CD4-positive, alpha-beta T cell treated with Interleukin-15 for 1 hour (primary cell): Measurements from ENCODE around the gene SELPLG.
"Not testable (repeated sequence)": the region's sequence is repeated elsewhere in the genome, so short reads cannot be mapped to it uniquely, and the experiment has no call there.

Source experiments
- DNase-seq: peaks from one replicate; pipeline ENCODE4 v3.0.0-alpha.2; 2020

SELPLG gene, protein sequence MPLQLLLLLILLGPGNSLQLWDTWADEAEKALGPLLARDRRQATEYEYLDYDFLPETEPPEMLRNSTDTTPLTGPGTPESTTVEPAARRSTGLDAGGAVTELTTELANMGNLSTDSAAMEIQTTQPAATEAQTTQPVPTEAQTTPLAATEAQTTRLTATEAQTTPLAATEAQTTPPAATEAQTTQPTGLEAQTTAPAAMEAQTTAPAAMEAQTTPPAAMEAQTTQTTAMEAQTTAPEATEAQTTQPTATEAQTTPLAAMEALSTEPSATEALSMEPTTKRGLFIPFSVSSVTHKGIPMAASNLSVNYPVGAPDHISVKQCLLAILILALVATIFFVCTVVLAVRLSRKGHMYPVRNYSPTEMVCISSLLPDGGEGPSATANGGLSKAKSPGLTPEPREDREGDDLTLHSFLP

DNA sequence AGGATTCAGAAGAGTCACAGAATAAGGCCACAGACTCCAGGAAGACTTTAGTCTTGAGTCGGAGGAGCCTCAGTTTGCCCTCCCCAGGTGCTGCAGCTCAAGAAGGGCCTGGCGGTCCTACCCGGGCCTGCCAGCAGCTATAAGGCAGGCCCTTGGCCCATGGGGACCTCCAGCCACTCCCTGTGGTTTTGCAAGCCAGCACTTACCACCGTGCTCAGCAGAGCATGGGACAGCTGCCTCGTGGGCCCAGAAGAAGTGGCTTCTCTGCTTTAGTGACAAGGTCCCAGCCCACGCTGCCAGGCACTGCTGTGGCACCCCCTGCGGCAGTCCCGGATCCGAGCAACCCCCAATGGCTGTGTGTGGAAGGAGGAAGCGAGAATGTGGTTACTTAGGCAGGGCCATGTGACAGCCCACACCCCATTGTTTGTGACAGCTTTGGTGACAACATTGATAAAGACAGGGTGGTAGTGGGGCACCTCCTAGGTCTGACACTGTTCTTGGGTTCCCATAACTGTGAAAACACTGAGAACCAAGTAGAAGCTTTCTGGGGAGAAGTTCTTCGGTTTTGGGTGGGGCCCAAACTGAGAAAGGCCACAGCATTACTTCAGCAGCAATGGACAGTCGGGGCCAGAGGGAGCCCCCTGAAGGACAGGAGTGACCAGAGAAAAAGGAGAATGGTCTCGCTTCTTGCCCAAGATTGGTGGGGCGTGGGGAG is at the start of gene SELPLG:
TSS of gene SELPLG (minus strand) at position 361 of the 715 bp plus-strand sequence. CDS start 9,587 bp downstream, outside the sequence.
- peak; percentile 96 for DNase-seq

DNA sequence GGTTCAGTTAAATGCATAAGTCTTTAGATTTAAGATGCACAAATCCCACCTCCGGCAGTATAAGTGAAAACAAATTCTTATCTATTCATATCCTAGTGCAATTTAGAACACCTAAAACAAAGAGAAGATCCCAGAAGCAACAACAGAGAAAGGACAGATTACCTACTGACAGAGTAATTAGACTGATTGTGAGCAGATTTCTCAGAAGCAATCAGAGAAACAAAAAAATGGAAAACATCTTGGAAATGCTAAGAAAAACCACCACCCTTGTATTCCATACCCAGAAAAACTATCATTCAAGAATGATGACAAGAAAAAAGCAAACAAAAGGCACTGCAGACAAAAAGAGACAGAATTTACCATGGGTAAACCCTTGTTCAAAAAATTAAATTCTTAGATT is 47.6 kb upstream of the SELPLG start:
- DNase-seq, result no peak

DNA sequence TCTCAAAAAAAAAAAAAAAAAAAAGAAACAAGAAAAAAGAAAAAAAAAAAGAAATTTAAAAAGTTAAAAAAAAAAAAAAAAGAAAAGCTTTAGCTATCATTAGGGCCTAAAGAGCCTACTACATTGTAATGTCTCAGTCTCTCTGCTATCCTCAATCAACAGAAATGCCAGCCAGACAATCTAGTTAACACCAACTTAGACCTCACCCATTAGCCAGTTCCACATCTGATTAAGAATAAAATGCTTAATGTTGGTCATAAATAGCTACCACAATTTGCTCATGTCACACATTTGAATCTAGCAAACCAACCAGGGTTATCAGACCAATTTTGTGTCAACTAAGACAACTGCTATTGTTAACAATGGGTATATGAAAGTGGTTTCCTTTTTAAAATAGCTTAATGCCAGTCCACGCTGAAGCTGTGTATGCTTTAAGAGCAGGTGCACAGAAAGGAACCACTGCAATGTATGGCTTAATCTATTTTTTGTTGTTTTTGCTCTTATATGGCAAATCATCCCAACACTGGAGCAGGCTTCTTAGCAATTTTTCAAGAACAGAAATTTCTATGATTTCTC is 45.5 kb upstream of the SELPLG start:
- no peak for DNase-seq

DNA sequence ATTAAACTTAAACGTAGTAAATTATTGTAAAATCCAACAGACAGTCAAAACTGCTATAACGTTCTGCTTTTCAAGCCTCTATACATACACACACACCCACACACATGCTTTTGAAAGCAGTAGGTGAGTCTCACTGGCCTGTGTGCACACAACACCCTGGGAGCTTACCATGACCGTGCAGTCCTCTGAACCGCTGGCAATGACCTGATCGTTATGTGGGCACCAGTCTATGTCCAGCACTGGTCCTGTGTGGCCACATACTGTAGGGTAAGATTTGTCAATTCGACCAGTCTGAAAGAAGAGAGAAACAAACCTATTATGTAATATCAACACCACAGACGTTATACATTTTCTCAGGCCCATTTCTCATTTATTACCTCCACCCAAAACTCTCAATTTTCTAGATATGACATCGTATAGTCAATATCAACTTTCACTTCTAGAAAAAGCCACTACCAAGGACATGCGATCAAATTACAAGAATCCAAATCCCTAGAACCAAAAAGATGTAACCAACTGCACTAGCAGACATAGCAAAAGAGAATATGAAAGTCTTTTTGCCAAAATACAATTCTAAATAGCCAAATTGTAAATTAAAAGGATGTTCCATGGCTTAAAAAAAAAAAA is 44.5 kb upstream of the SELPLG start:
- DNase-seq, result no peak

DNA sequence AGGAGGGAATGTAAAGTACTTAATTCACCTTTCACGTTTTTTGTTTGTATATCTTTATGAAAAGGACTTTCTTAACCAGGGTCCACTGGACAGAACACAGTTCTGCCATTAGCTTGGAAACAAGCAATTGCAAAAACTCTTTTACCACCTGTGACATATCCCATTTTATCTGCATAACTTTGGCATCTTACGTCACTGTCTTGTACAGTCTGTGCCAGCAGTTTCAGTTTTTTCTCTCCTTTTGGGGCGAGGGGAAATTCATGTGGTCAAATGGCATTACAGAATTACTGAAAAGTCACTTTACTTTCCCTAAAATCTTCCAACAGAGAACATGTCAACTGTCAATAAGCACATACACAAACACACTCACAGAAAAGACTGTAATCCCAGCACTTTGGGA is 43.7 kb upstream of the SELPLG start:
- DNase-seq, result no peak

DNA sequence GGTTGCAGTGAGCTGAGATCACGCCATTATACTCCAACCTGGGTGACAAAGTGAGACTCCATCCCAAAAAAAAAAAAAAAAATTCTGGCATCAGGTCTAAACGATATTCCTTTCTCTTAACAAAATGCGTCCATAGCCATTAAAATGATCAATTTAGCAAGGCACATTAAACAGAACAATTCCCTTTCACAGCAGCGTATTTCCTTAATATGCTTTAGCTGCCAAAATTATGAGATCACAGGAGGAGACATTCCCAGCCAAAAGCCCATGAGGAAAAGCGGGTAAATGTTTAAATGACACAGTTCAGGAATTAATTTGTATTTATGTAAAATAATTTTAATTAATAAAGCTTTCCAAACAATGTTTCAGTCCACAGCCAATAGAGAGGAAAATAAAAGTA is 43.0 kb upstream of the SELPLG start:
- no peak for DNase-seq

DNA sequence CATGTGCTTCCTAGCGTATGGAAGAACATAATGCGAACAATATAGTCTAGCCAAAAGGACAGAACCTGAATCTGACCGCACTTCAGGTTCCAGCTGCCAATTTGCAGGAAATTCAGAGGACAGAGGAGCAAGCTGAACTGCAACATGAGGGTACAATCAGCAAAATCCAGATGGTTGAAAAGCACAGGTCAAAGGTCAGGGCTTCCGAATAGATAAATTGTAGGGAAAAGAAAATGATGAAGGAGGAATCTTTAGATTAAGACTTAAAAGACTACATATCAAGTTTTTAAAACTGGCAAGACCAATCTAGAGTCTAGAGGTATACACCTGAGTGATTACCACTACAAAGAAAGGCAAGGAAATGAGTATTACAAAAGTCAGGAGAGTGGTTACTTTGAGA is 42.1 kb upstream of the SELPLG start:
- DNase-seq, result no peak

DNA sequence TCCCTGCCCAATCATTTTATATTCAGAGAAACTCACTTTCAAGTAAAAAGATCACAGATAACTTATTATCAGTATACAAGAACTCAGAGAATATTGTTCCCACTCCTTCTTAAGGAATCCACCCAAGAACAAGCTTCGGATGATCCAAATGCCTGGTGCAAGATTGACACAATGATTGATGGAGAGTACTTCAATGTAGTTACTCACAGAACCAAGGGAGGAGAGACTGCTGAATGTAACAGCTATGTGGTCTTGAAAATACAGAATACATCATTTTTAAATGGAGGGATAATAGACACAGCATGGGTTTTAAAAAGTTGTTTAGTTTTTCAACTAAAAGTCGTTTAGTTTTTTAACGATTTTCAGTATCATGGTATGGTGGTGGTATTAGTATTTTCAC is 38.4 kb upstream of the SELPLG start:
- DNase-seq, result no peak

DNA sequence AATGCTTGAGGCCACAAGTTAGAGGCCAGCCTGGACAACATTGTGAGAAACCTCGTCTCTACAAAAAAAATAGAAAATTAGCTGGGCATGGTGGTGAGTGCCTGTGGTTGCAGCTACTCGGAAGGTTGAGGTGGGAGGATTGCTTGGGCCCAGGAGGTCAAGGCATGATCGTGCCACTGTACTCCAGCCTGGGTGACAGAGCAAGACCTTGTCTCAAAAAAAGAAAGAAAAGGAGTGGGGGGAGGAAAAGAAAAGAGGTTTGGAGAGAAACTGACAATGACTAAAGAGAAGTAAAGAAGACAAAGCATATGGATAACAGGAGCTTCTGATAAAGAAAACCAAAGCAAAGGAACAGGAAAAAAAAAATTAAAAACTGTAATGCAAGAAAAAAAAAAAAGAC is 37.4 kb upstream of the SELPLG start:
- no peak for DNase-seq

DNA sequence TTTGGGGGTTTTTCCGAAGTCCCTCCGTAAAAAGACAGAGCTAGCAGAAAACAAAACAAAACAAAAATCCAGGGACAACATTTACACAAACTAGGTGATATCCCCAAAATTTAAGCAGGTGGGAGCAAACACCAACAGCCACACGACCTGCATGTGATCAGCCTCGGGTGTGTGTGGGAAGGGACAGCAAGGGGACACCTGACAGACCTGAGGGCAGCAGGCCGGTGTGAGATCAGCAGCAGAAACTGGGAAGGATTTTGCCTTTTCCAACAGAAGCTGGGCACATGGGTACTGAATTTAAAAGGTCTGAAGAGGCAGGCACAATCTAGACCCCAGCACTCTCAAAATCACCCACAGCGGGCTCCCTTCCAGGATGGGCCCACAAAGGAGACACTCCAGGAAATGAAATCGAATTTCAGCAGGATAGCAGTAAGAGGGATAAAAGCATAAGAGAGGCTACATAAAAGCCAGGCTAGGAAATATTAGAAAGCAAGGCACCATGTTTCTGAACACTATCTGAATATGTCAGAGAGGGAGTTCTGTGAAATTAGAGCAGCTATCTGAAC is 36.5 kb upstream of the SELPLG start:
- no peak for DNase-seq

DNA sequence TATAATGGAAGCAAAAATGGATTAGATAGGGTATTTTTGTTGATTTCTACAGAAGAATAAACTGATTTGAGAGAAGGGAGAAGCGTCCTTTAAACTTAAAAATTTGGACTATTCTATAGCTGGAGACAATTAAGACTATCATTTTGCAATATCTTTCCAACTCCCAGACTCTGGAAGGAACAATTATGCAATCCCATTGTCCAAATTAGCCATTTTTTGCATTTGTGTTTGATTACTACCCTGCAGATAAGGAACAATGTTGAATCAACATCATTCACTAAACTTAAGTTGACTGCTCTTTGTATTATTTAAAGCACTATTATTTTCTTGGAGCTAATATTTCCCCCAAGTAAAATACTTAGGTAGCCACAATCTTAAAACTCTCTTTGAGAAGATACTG is 34.8 kb upstream of the SELPLG start:
- DNase-seq, result no peak

DNA sequence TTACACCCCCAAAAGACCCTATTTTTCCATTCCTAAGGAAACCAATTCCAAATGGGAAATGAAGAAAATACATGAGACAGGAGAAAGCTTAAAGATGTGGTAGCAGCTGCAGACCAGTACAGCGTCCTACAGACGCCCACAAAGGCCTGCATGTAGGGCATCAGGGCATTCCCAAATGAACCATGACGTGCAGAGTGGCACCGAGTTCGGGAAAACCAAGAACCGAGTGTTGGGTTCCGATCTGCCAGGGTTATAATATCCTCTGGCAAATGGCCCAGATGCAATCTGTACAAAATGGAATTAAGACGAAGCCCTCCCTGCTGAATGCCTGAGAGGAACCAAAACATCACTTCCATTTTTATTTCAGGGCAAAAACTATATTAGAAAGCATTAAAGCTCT is 34.4 kb upstream of the SELPLG start:
- no peak for DNase-seq

DNA sequence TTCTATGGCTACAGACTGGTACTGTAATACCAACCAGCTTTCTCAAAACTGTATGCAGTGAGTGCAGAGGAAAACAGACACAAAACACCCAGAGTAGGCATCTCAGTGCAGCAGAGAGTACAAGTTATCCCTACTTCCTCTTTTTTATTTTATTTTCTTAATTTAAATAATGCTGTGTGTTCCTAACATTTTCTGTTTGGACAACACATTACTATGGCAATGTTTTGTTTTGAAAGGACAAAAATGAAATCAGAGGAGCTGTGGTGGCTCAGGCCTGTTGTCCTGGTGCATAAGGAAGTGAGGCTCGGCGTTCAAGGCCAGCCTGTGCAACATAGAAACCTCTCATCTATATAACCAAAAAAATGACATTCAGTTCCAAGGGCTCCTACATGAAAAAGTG is 33.7 kb upstream of the SELPLG start:
- DNase-seq, result peak; percentile 48

DNA sequence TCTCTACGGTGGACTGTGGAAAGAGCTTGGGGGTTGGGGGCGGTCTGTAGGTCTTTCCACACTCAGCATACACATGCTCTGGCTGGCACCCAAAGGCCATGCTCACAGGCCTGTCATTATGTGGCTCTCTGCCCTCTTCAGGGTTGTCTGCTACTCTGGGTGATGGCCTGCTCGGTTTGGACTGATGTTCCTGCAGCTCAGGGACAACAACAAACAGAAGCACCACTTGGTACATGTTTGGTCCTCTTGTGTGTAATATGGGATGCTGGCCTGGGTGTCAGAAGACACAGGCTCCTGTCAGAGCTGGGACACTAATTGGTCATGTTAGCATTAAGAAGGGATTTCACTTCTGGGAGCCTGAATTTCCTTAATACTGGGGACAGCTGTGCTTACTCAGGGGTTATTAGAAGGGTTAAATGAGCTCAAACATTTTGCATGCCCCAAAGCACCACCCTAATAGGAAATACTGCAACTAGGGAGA is 32.7 kb upstream of the SELPLG start:
- no peak for DNase-seq

DNA sequence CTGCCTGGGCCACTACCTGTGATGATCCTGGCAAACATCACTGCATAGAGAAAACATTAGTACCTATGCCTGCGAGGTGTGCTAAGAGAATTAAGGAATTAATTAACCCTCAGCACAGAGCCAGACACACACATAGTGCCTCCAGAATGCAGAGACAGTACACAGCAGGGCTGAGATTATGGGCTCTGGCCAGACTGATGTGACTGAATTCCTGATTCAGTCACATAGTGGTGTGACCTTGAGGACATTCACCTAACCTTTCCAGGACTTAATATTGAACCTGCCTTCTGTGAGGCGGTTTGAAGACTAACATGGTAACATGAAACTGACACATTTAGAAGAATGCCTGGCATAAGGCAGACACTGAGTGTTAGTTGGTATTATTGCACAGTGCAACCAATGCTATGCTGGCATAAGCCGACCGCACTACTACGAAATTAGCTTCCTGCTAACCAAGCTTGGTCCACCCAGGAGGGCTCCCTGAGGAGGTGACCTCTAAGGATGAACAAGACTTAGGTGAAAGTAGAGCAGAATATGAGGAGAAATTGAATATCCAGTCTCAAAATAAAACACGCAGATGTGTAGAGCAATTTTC is 32.0 kb upstream of the SELPLG start:
- DNase-seq, result no peak

DNA sequence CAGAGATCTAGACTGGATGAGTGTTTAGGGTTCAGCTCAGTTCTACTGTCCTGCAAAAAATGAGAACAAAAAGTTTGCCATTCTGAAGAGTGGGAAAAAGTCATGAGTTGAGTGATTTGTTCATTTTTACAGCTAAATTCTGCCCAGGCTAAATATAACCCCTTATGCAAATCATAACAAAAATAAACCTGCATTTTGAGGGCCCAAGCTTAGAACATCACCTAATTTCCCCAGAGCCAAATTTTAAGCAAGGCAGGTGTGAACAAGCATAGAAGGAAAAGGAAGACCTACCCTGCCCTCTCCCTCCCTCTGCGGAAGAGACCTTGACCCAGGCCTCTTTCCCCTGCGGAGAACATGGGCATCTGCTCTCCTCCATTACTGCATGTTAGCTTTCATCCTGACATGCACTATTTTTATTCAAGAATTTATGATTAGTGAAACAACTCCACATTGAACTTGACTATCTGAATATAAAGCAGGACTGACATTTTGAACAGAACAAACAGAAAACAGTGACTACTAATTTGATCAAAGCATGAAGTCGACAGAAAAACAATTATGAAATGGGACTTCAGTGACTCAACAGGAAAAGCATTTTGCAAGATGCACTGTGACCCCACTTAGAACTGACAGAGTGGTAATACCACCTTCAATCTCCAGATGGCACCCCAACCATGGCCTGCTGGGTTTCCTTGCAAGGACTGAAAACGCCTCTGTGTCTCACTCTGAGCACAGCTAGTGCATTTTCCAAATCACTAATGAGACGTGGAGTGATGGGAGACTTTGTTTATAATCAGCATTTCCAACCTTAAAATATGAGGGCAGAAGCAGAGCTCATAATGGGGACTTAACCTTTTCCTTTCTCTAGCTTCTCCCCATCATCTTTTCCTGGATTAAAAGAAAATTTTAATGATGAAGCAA is 30.9 kb upstream of the SELPLG start:
- DNase-seq, result peak; percentile 84

DNA sequence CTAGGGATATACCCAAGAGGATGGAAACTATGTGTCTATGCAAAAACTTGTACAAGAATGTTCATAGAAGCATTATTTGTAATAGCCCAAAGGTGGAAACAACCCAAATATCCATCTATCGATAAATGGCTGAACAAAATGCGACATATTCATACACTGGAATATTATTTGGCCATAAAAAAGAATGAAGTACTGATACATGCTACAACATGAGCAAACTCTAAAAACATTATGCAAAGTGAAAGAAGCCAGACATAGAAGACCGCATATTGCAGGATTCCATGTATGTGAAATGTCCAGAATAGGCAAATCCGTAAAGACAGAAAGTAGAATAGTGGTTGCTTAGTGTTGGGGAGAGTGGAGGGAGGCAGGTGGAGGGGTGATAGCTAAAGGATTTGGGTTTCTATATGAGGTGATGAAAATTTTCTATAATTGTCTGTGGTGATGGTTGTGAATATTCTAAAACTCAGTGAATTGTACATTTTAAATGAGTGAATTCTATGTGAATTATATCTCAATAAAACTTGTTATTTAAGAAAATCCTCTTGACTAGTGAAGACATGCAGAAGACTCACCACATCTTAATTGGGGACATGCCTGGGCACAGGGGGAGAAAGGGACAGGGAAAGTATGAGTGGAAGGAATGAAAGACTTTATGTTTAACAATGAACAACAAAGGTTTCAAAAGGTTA is 29.8 kb upstream of the SELPLG start:
- DNase-seq, result no peak

DNA sequence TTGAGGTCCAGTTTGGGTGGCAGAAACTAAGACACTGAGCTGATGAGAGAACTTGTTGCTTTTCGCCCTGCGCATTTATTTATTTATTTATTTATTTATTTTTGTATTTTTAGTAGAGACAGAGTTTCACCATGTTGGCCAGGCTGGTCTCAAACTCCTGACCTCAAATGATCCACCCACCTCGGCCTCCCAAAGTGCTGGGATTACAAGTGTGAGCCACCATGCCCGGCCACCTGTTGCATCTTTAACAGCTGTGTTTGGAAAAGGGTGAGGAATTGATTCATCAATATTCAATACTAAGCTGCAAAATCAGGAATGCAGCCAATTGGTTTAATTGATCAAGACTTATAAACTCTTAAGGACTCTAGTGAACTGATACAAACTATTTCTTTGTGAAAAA is 24.4 kb upstream of the SELPLG start:
- DNase-seq, result not testable (repeated sequence)

DNA sequence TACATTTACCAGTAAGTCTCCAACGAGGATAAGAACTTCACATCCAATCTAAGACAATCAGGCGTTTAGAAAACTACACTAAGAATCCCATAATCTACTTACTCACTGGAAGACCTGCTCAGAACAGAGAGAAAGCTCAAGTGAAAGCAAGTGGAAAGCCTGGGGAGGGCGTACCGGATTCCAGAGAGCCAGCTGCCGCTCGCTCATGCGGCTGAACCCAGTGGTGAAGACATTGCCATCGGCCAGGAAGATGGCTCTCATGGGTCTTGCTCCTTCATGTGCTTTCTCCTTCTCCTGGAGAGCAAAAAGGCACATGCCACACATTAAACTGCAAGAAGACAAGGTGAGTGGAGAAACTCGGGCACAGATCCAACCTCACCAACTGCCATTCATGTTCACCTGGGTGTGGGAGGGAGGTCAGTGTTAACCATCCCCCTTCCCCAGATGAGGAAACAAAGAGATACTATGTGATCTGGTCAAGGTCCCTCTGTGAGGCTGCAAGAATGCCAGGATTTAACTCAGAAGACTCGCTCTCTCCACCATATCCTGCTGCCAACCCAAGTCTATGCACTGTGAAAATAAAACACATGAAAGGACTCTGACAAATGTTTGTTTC is 23.5 kb upstream of the SELPLG start:
- no peak for DNase-seq

DNA sequence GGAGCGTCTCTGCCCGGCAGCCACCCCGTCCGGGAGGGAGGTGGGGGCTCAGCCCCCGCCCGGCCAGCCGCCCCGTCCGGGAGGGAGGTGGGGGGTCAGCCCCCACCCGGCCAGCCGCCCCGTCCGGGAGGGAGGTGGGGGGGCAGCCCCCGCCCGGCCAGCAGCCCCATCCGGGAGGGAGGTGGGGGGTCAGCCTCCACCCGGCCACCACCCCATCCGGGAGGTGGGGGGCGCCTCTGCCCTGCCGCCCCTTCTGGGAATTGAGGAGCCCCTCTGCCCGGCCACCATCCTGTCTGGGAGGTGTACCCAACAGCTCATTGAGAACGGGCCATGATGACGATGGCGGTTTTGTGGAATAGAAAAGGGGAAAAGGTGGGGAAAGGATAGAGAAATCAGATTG is 22.6 kb upstream of the SELPLG start:
- DNase-seq, result not testable (repeated sequence)

DNA sequence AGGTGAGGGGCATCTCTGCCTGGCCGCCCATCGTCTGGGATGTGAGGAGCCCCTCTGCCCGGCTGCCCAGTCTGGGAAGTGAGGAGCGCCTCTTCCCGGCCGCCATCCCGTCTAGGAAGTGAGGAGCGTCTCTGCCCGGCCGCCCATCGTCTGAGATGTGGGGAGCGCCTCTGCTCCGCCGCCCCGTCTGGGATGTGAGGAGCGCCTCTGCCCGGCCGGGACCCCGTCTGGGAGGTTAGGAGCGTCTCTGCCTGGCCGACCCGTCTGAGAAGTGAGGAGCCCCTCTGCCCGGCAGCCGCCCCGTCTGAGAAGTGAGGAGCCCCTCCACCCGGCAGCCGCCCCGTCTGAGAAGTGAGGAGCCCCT is 22.1 kb upstream of the SELPLG start:
- DNase-seq, result not testable (repeated sequence)
